ENCODE data around the gene WASF3.

WASF3 gene

DNA sequence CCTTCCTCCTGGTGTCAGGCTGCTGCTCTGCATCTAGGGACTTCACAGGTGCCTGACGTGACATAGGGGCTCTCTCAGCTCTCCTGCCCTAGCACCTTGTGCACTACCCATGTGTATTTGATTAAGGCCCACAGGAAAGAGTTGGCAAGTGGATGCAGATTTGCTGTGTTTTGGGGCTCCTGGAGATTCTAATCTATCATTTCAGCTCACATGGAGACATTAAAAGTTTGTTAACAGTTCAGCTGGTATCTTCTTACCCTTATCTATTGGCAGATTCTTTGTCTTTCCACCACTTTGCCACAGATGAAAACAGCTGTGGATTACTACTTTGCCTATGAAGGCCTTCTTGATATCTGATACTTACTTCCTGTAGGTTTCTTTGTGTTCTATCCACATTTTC, 41.9 kb downstream of the WASF3 start:
- Histone ChIP-seq H3K9me3 (peaks cover 21% of the 10 kb centered on the region), H3K4me2 (no peak overlapping the region), H4K20me1 (no peaks in the 10 kb centered on the region), H3K36me3 (no peaks in the 10 kb centered on the region), H3K9ac (no peak overlapping the region), H3K27ac (no peak overlapping the region), H3K27me3 (no peaks in the 10 kb centered on the region), H3K4me3 (no peak overlapping the region), H3K4me1 (peaks cover 8% of the 10 kb centered on the region)
- no peak for TF ChIP-seq Cebpa-rat (IDR thresholded peaks at IDR 0.05)

DNA sequence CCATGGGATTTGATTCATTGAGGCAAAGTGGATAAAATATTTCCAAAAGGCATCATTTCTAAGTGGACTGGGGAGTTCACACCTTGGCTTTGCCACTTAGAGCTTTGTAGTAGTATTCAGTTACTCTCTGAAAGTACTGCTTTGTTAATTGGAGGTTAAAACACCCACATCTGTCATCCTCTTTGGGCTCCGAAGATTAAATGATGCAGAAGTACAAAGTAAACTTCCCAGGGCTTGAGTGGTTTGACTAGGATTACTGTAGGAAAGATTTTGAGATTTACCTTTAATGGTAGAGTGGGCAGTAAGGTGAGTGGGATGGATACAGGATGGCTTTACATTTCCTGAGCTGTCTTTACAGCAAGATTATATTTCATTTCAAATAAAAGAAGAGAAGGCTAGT, 42.4 kb downstream of the WASF3 start:
- Histone ChIP-seq H3K4me3 (no peak overlapping the region), H3K4me1 (peaks cover 8% of the 10 kb centered on the region), H3K36me3 (no peaks in the 10 kb centered on the region), H3K9me3 (peaks cover 21% of the 10 kb centered on the region), H3K27ac (no peak overlapping the region), H3K9ac (no peak overlapping the region), H3K27me3 (no peaks in the 10 kb centered on the region), H4K20me1 (no peaks in the 10 kb centered on the region), H3K4me2 (no peak overlapping the region)
- no peak for TF ChIP-seq Cebpa-rat (IDR thresholded peaks at IDR 0.05)

DNA sequence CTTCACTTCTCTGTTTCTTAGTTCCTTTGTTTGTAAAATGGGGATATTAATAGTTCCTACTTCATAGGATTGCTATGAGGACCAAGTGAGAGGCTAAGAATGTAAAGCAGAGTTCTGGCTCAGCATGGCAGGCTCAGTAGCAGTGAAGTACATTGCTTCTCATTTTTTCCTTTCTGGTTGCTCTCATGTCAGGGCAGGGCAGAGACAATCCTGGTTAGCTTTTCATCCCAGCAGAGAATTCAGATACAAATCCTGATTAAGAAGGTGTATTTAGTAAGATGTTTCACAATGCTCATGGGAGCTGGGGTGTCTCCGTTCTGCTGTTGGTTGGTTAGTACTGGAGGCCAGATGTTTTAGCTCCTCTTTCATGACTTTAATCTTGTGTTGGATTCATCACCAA, 42.9 kb downstream of the WASF3 start:
- no peaks in the 10 kb centered on the region for H4K20me1 ChIP-seq
- H3K27me3 ChIP-seq: no peaks in the 10 kb centered on the region
- H3K4me2 ChIP-seq: no peak overlapping the region
- no peaks in the 10 kb centered on the region for H3K36me3 ChIP-seq
- peaks cover 8% of the 10 kb centered on the region for H3K4me1 ChIP-seq
- TF ChIP-seq Cebpa-rat (IDR thresholded peaks at IDR 0.05): no peak
- no peak overlapping the region for H3K9ac ChIP-seq
- peaks cover 21% of the 10 kb centered on the region for H3K9me3 ChIP-seq
- no peak overlapping the region for H3K4me3 ChIP-seq
- H3K27ac ChIP-seq: no peak overlapping the region

DNA sequence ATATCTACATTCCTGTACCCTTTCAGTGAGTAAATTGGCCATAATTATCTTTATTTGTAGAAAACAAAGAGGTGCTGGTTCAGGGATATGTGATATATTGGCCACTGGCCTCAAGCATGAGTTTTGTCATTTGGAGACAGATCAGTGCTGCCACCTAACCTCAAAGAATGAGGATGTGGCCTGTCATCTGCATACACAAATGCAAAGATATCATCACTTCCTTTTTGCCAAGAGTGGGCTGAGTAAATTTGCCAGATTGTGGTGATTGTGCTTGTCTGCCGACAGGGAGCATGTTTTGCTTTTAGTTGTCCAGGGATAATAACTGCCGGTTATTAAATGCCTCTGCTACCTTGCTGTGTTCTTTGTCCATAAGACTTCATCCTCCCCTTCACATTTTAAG, 44.2 kb downstream of the WASF3 start:
- H3K4me1 ChIP-seq: peaks cover 8% of the 10 kb centered on the region
- TF ChIP-seq Cebpa-rat (IDR thresholded peaks at IDR 0.05): no peak
- H3K4me2 ChIP-seq: 0 out of 2 replicates have a peak overlapping the region, but pooled peaks have one; percentile 2
- no peak overlapping the region for H3K4me3 ChIP-seq
- H3K27me3 ChIP-seq: no peaks in the 10 kb centered on the region
- H4K20me1 ChIP-seq: no peaks in the 10 kb centered on the region
- no peak overlapping the region for H3K9ac ChIP-seq
- H3K27ac ChIP-seq: no peak overlapping the region
- no peaks in the 10 kb centered on the region for H3K36me3 ChIP-seq
- peaks cover 16% of the 10 kb centered on the region for H3K9me3 ChIP-seq

DNA sequence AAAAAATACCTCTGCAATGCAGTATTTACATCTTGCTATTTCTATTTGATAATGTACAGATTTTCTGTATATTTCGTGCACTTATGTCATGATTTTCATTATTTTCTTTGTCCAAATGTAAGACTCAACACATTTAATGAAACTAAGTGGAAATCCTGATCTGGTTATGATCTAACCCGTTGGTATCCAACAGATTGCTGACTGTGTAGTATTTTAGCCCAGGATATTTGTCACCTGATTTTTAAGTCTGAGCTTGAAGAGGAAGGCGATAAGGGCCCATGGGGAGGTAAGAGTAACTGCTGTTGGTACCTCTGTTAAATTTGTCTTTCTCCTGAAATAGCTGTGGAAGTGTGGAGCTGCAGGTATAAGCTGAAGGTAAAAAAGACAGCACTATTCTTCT, 45.3 kb downstream of the WASF3 start:
- Histone ChIP-seq H3K4me1 (peaks cover 8% of the 10 kb centered on the region), H3K4me2 (no peak overlapping the region), H3K27me3 (no peaks in the 10 kb centered on the region), H3K9me3 (peaks cover 8% of the 10 kb centered on the region), H3K36me3 (no peaks in the 10 kb centered on the region), H3K9ac (no peak overlapping the region), H3K4me3 (no peak overlapping the region), H3K27ac (no peak overlapping the region), H4K20me1 (no peaks in the 10 kb centered on the region)
- TF ChIP-seq Cebpa-rat (IDR thresholded peaks at IDR 0.05): no peak

DNA sequence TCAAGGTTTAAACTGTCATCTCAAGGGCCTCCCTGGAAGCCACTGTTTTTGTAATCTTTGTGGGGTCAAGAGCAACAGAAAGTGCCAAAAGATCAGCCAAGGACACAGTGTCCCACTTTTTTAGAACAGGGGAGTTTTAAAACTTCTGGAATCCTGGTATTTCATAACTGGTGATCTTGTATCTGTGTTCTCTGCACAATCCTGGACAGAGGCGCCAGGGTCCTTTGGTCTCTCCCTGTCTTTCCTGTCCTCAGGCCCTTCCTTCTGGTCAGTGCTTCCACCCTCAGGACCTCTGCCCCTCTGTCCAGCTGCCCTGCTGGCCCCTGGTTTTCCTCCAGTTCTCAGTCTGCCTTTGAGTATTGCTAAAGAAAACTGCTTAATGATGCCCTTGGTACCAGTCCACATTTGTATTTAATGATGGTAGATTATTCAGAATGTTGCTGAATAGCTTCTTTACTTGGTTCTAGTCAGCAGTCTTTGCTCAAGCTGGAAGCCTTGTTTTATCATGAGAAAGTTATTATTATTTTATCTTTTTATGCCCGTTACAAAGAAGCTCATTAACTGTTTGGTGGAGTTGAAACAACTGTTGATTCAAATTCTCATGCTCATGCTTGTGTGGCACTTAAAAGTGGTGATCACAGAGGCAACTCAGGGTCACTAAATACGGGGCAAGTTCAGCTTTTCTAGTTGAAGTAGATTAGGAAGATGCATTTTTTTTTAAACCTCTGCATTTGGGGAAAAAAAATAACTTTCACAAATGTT, 47.5 kb downstream of the WASF3 start:
- no peaks in the 10 kb centered on the region for H4K20me1 ChIP-seq
- H3K27me3 ChIP-seq: no peaks in the 10 kb centered on the region
- H3K27ac ChIP-seq: no peak overlapping the region
- no peak overlapping the region for H3K4me2 ChIP-seq
- no peaks in the 10 kb centered on the region for H3K9me3 ChIP-seq
- no peaks in the 10 kb centered on the region for H3K36me3 ChIP-seq
- H3K4me1 ChIP-seq: peaks cover 14% of the 10 kb centered on the region
- no peak overlapping the region for H3K4me3 ChIP-seq
- H3K9ac ChIP-seq: no peak overlapping the region
- no peak for TF ChIP-seq Cebpa-rat (IDR thresholded peaks at IDR 0.05)

DNA sequence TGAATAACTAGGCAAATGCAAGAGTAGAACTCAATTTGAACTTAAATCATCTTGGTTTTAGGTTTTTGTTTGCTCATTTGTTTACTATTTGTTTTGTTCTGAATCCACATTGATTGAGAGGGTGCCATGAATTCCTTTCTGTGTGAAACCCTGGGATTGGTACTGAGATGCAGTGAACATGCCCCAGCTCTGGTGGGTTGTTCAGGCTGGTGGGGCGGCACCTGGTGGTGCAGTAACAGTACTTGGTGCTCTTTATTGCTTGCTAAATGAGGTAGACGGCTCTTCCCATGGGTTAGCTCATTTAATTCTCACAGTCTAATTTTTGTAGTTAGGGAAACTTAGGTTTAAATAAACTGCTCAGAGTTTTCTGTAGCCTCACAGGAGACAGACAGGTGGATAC, 48.4 kb downstream of the WASF3 start:
- Histone ChIP-seq H3K27ac (no peak overlapping the region), H3K4me2 (no peak overlapping the region), H3K9ac (no peak overlapping the region), H3K9me3 (no peaks in the 10 kb centered on the region), H4K20me1 (no peaks in the 10 kb centered on the region), H3K36me3 (no peaks in the 10 kb centered on the region), H3K4me3 (no peak overlapping the region), H3K4me1 (peaks cover 14% of the 10 kb centered on the region), H3K27me3 (no peaks in the 10 kb centered on the region)
- TF ChIP-seq Cebpa-rat (IDR thresholded peaks at IDR 0.05): no peak

DNA sequence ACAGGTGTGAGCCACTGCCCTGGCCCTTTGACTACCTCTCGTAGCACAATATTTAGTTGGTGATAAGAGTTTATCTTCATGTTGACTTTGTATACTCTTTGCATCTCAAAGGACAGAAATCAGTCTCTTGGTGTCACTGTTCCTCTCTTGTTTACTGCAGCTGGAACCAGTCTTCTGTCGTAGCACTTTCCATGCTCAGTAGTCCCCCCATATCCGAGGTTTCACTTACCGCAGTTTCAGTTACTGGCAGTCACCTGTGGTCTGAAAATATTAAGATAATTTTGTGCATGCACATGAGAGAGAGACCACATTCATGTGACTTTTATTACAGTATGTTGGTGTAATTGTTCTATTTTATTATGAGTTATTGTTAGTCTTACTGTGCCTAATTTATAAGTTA, 49.1 kb downstream of the WASF3 start:
- Histone ChIP-seq H3K4me3 (no peak overlapping the region), H3K9me3 (no peaks in the 10 kb centered on the region), H4K20me1 (no peaks in the 10 kb centered on the region), H3K36me3 (no peaks in the 10 kb centered on the region), H3K4me2 (no peak overlapping the region), H3K4me1 (peaks cover 11% of the 10 kb centered on the region), H3K27me3 (no peaks in the 10 kb centered on the region), H3K27ac (no peak overlapping the region), H3K9ac (no peak overlapping the region)
- no peak for TF ChIP-seq Cebpa-rat (IDR thresholded peaks at IDR 0.05)

DNA sequence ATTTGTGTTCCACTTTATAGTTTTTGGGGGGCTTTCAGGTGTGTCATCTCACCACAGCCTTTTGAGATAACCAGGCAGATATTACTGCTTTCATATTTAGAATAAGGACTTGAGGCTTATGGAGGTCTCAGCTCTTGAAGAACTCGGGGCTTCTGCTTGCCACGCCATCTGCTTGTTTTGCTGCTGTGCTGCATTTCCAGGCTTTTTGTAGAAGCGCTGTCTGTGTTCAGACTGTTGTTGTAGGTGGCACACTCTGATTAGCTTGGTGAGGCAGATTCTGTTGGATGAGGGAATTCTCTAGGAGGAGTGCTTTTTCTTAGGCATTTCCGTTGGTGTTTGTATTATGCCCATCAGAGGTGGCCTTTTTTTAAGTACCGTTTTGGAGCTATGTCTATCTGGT, 57.2 kb downstream of the WASF3 start:
- Histone ChIP-seq H3K27me3 (no peaks in the 10 kb centered on the region), H3K27ac (no peak overlapping the region), H3K9me3 (no peaks in the 10 kb centered on the region), H4K20me1 (peaks cover 10% of the 10 kb centered on the region; the same call in 1 of the 2 replicates), H3K9ac (no peak overlapping the region), H3K36me3 (no peaks in the 10 kb centered on the region), H3K4me2 (peak overlapping the region; percentile 51), H3K4me3 (no peak overlapping the region), H3K4me1 (peaks cover 40% of the 10 kb centered on the region)
- no peak for TF ChIP-seq Cebpa-rat (IDR thresholded peaks at IDR 0.05)

DNA sequence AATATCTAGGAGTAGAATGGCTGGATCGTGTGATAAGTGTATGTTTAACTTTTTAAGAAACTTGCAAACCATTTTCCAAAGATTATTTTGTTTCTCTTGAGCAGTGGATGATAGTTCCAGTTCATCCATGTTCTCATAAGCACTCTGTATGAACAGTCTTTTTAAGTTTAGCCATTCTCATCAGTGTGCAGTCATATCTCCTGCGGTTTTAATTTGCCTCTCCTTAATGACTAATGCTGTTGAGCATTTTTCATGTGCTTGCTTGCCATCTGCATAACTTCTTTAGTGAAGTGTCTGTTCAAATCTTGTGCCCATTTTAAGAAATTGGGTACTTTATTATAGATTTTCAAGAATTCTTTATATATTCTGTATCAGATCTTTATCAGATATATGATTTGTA, 58.6 kb downstream of the WASF3 start:
- no peaks in the 10 kb centered on the region for H3K27me3 ChIP-seq
- TF ChIP-seq Cebpa-rat (IDR thresholded peaks at IDR 0.05): no peak

More for the DNA sequence above, 58.6 kb downstream of the WASF3 start:
- H3K4me2 ChIP-seq: no peak overlapping the region
- H4K20me1 ChIP-seq: peaks cover 10% of the 10 kb centered on the region; the same call in 1 of the 2 replicates
- no peaks in the 10 kb centered on the region for H3K9me3 ChIP-seq
- no peak overlapping the region for H3K27ac ChIP-seq
- H3K4me3 ChIP-seq: no peak overlapping the region
- H3K4me1 ChIP-seq: peaks cover 49% of the 10 kb centered on the region
- H3K9ac ChIP-seq: no peak overlapping the region
- H3K36me3 ChIP-seq: no peaks in the 10 kb centered on the region

Measured in BLaER1 (cell line).